ENCODE results near the gene SIGLEC7. TPM values are rescaled to one million over a fixed set of nuclear protein-coding genes. Genes with fewer than 3 reads are reported as not detected.
"Not testable (repeated sequence)": the region's sequence is repeated elsewhere in the genome, so short reads cannot be mapped to it uniquely, and the experiment has no call there.

Gene SIGLEC7
- polyA plus RNA-seq, 1 experiment, result not detected

GRCh38 chr19:51163257-51163656, 21.2 kb downstream of the SIGLEC7 start:
- no peak for DNase-seq (ENCODE audit: low read depth, low spot score)
- Histone ChIP-seq H3K27me3 (ENCODE audit: control insufficient read depth, insufficient read depth, low read length) (peaks cover 2% of the 10 kb centered on the region), H3K9me3 (ENCODE audit: control insufficient read depth, insufficient read depth, low read length) (no peaks in the 10 kb centered on the region), H3K4me3 (ENCODE audit: low read depth, low read length) (no peak overlapping the region), H3K27ac (ENCODE audit: low read depth, low read length) (no peak overlapping the region)
- ChIA-PET CTCF (interaction anchor here (1.1 to 1.9 kb wide), 2 partner anchors 29 to 142 kb away, joined by 3 to 8 read pairs; no protein-coding TSS in a partner anchor), POLR2A (no interaction called here)
- TF ChIP-seq, protein P1, sequence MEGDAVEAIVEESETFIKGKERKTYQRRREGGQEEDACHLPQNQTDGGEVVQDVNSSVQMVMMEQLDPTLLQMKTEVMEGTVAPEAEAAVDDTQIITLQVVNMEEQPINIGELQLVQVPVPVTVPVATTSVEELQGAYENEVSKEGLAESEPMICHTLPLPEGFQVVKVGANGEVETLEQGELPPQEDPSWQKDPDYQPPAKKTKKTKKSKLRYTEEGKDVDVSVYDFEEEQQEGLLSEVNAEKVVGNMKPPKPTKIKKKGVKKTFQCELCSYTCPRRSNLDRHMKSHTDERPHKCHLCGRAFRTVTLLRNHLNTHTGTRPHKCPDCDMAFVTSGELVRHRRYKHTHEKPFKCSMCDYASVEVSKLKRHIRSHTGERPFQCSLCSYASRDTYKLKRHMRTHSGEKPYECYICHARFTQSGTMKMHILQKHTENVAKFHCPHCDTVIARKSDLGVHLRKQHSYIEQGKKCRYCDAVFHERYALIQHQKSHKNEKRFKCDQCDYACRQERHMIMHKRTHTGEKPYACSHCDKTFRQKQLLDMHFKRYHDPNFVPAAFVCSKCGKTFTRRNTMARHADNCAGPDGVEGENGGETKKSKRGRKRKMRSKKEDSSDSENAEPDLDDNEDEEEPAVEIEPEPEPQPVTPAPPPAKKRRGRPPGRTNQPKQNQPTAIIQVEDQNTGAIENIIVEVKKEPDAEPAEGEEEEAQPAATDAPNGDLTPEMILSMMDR (IDR thresholded peaks at IDR 0.05; ENCODE audit: low read depth, low read length), result no peak

- Histone ChIP-seq H3K27me3 (ENCODE audit: control insufficient read depth, insufficient read depth, low read length) (peaks cover 2% of the 10 kb centered on the region), H3K27ac (ENCODE audit: low read depth, low read length) (no peak overlapping the region), H3K4me3 (ENCODE audit: low read depth, low read length) (no peak overlapping the region), H3K9me3 (ENCODE audit: control insufficient read depth, insufficient read depth, low read length) (no peaks in the 10 kb centered on the region)
- ChIA-PET POLR2A (no interaction called here), CTCF (no interaction called here)
- TF ChIP-seq, protein P1 (IDR thresholded peaks at IDR 0.05; ENCODE audit: low read depth, low read length), result no peak
- no peak for DNase-seq (ENCODE audit: low read depth, low spot score)
Observed at GRCh38 chr19:51164215-51164614, 22.1 kb downstream of the SIGLEC7 start.

DNA sequence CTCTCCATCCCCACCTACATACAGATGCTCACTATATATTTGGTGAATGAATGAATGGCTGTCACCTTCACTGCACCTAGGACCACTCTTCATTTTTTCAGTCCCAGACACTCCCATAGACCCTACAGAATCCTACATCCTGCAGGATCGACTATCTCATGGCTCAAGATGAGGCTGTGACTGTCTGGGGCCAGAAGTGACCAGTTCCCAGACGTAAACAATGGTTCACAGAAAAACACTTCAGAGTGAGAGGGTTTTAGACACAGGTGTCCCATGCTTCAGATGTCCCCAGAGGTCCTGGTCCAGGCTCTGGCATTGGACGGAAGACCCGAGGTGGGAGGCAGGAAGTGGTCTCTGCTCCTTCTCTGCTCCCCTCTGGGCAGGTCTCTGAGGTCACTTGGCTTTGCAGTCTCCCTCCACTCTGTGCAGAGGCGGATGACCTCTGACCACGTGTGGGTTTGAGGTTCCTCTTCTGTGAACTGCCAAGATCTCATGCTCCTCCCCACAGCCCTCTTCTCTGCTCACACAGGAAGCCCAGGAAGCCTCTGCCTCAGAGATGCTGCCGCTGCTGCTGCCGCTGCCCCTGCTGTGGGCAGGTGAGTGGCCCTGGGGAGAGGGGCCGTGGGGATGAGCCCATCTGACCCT, 24.9 kb downstream of the SIGLEC7 start:
- TF ChIP-seq, protein P1 (IDR thresholded peaks at IDR 0.05; ENCODE audit: low read depth, low read length), result no peak
- Histone ChIP-seq H3K9me3 (ENCODE audit: control insufficient read depth, insufficient read depth, low read length) (no peaks in the 10 kb centered on the region), H3K27me3 (ENCODE audit: control insufficient read depth, insufficient read depth, low read length) (peaks cover 2% of the 10 kb centered on the region), H3K4me3 (ENCODE audit: low read depth, low read length) (no peak overlapping the region), H3K27ac (ENCODE audit: low read depth, low read length) (no peak overlapping the region)
- CTCF ChIA-PET, result no interaction called here
- POLR2A ChIA-PET, result no interaction called here
- DNase-seq (ENCODE audit: low read depth, low spot score), result no peak

DNA sequence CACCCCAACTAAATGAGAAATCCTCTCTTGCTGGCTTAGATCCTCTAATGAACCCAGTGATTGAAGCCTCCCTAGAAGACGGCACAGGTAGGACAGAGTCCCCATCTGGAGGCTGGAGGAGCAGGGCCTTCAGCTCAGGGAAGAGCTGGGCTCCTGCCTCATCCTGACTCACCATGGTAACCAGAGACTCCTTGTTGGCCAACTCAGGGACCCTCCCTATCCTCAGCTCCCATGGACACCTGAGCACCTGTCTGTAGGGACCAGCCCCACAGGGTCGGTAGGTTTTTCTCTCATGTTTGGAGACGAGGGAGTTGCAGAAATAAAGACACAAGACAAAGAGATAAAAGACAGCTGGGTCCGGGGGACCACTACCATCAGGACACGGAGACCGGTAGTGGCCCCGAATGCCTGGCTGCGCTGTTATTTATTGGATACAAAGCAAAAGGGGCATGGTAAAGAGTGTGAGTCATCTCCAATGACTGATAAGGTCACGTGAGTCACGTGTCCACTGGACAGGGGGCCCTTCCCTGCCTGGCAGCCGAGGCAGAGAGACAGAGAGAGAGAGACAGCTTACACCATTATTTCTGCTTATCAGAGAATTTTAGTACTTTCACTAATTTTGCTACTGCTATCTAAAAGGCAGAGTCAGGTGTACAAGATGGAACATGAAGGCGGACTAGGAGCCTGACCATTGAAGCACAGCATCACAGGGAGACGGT, 26.6 kb downstream of the SIGLEC7 start:
- Histone ChIP-seq H3K27ac (ENCODE audit: low read depth, low read length) (no peak overlapping the region), H3K27me3 (ENCODE audit: control insufficient read depth, insufficient read depth, low read length) (peaks cover 2% of the 10 kb centered on the region), H3K9me3 (ENCODE audit: control insufficient read depth, insufficient read depth, low read length) (no peaks in the 10 kb centered on the region), H3K4me3 (ENCODE audit: low read depth, low read length) (no peak overlapping the region)
- TF ChIP-seq, protein P1 (IDR thresholded peaks at IDR 0.05; ENCODE audit: low read depth, low read length), result no peak
- ChIA-PET POLR2A (no interaction called here), CTCF (interaction anchor here (0.6 to 2.4 kb wide), 3 partner anchors 11 to 148 kb away, joined by 3 to 18 read pairs (median 3); no protein-coding TSS in a partner anchor)
- no peak for DNase-seq (ENCODE audit: low read depth, low spot score)

DNA sequence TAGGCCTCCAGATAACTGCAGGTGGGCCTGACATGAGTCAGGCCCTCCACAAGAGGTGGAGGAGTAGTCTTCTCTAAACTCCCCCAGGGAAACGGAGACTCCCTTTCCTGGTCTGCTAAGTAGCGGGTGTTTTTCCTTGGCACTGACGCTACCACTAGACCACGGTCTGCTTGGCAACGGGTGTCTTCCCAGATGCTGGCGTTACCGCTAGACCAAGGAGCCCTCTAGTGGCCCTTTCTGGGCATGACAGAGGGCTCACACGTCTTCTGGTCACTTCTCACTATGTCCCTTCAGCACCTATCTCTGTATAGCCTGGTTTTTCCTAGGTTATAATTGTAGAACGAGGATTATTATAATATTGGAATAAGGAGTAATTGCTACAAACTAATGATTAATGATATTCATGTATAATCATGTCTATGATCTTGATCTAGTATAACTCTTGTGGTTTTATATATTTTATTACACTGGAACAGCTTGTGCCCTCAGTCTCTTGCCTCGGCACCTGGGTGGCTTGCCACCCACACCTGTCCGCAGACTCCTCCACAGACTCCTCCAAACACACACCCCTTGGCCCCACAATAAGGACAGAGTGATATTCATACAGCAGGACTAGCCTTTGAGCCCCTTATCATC, 27.3 kb downstream of the SIGLEC7 start:
- H3K27ac ChIP-seq (ENCODE audit: low read depth, low read length); H3K9me3 ChIP-seq (ENCODE audit: control insufficient read depth, insufficient read depth, low read length); H3K27me3 ChIP-seq (ENCODE audit: control insufficient read depth, insufficient read depth, low read length); POLR2A ChIA-PET; H3K4me3 ChIP-seq (ENCODE audit: low read depth, low read length): not testable (repeated sequence)
- CTCF ChIA-PET, result interaction anchor here (0.6 to 2.4 kb wide), 3 partner anchors 11 to 148 kb away, joined by 3 to 18 read pairs (median 3); no protein-coding TSS in a partner anchor
- TF ChIP-seq, protein P1 (IDR thresholded peaks at IDR 0.05; ENCODE audit: low read depth, low read length), result peak; percentile 79
- peak; percentile 32 for DNase-seq (ENCODE audit: low read depth, low spot score)
